Measurements from ENCODE around the gene MED25.

The MED25 gene

DNA sequence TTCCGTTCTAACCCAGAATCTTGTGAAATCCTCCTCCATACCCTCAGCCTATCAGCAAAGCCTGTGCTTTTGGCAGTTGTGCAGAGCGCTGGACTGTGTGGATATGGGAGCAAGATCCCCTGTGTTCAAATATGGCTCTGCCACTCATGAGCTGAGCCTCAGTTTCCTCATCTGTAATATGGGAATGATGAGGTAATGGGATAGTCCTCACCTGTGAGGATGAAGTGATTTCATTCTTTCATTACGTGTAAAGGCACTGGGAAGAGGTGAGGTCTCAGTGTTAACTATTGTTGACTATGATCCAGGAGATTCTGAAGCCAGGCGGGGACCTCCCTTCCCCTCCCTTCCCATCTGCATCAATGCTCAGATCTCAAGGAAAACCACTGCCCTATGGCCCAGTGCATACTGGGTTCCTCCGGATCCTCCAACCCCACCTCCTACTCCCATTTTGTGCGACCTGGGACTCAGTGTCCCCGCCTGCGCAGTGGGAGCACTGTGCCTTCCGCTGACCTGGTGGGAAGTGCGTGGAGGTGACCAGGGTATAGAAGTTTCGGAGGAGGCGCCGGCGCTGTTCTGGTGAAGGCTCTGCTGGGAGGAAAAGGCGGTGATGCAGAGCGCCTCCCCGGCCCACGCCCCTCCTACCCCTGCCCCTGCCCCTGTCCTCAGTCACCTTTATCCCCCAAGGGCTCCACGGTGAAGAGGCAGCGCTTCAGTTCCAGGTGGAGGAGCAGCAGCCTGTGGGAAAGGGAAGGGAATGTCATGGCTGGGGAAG, 10.0 kb upstream of the MED25 start:
- H3K4me3 ChIP-seq (ENCODE audit: low read depth, low read length) = no peak overlapping the region
- no peak for TF ChIP-seq CTCF (IDR thresholded peaks at IDR 0.05; ENCODE audit: insufficient read depth, low read depth, low read length, missing control alignments)
- no peak for DNase-seq (ENCODE audit: low read depth)

DNA sequence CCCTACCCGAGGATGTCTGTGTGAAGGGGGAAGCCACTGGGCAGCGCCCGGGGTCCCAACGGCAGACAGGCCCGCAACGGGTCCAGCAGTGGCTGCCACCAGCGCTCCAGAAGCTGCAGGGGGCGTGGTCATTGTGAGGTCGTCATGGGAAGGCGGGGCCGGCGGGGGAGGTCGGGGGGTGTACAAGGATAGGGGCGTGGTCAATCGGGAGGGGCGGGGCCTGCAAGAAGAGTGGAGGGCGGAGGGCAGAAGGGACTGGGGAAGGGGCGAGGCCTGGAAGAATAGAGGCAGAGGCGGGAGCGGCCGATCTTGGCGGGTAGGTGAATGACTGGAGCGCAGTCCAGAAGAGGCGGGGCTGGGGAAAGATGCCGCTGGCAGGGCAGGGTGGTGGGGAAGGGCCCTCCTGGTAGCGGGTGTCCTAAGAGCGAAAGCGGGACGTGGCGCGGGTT, 9.4 kb upstream of the MED25 start:
- DNase-seq (ENCODE audit: low read depth) = peak; percentile 87
- peak overlapping the region; percentile 54 for H3K4me3 ChIP-seq (ENCODE audit: low read depth, low read length)
- no peak for TF ChIP-seq CTCF (IDR thresholded peaks at IDR 0.05; ENCODE audit: insufficient read depth, low read depth, low read length, missing control alignments)

GRCh38 chr19:49809160-49809940, 8.7 kb upstream of the MED25 start:
- DNase-seq (ENCODE audit: low read depth) = peak; percentile 33
- peak overlapping the region; percentile 54 for H3K4me3 ChIP-seq (ENCODE audit: low read depth, low read length)
- no peak for TF ChIP-seq CTCF (IDR thresholded peaks at IDR 0.05; ENCODE audit: insufficient read depth, low read depth, low read length, missing control alignments)

DNA sequence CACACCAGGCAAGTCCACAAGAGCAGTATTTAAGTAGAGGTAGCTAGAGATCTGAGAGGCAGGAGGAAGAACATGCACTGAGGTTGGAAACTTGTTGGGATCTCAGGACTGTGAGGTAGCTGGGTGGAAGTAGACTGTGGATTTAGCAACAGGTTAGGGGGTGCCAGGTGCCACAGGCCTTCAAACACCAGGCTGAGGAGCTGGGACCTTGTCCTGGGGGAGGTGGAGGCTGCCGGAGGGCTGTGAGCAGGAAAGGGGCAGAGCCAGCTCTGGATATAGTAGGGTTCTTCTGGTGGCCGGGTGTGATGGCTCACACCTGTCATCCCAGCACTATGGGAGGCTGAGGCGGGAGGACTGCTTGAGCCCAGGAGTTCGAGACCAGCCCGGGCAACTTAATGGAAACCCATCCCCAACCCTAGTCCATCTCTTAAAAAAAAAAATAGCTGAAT, 8.1 kb upstream of the MED25 start:
- H3K4me3 ChIP-seq (ENCODE audit: low read depth, low read length) = no peak overlapping the region
- no peak for TF ChIP-seq CTCF (IDR thresholded peaks at IDR 0.05; ENCODE audit: insufficient read depth, low read depth, low read length, missing control alignments)
- DNase-seq (ENCODE audit: low read depth) = no peak

DNA sequence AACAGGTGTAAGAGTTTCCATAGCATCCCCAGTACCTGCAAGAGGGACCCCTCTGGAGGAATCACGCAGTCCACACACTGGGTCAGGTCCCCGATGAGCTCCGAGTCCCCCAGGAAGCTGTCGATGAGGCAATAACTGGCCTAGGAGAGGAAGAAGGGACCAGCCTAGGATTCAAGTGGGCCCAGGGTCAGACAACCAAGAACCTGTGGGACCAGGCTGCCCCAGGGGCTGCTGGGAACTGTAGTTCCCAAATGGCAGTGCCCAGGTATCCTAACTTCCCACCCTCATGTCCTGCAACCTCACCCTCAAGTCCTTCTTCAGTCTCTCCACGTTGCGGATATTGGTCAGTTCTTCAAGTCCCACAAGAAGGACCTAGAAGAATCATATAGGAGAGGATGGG, 6.8 kb upstream of the MED25 start:
- DNase-seq (ENCODE audit: low read depth) = no peak
- H3K4me3 ChIP-seq (ENCODE audit: low read depth, low read length) = no peak overlapping the region
- TF ChIP-seq CTCF (IDR thresholded peaks at IDR 0.05; ENCODE audit: insufficient read depth, low read depth, low read length, missing control alignments) = no peak

DNA sequence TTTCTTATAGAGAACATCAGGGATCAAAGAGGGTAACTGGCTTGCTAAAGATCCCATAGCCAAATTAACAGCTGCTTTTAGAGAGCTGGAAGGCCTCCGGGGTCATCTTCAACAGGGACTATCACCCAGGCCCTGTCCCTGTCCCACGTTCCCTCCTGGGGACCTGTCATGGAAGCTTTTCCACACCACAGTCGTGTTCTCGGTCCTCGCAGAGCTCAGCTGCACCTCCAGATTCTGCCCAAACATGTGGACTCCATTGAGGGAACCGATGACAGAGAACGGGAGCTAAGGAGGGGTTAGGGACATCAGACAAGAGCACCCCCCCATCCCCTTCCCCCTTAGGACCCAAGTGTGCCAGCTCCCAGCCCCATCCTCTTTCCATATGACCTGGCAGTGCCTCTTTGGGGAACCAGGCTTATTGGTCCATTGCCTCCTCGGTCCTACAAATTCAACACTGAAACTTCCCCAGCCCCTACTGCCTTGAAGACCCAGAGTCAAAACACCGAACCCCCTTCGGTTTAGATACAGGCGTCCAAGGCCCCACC, 5.6 kb upstream of the MED25 start:
- DNase-seq (ENCODE audit: low read depth) = no peak
- H3K4me3 ChIP-seq (ENCODE audit: low read depth, low read length) = peak overlapping the region; percentile 82
- TF ChIP-seq CTCF (IDR thresholded peaks at IDR 0.05; ENCODE audit: insufficient read depth, low read depth, low read length, missing control alignments) = no peak
